ENCODE measurements around the gene RPL35.
"Not testable (repeated sequence)": the region's sequence is repeated elsewhere in the genome, so short reads cannot be mapped to it uniquely, and the experiment has no call there.

RPL35 gene

GRCh38 chr9:124852121-124852828 is 9.5 kb downstream of the RPL35 start:
- DNase-seq, result no peak

GRCh38 chr9:124849801-124850200 is 12.0 kb downstream of the RPL35 start:
- DNase-seq, result peak; percentile 56

- no peak for DNase-seq
Measured at GRCh38 chr9:124846969-124847368, 14.8 kb downstream of the RPL35 start.

GRCh38 chr9:124846467-124846866 is 15.3 kb downstream of the RPL35 start:
- not testable (repeated sequence) for DNase-seq

- no peak for DNase-seq
Measured at GRCh38 chr9:124844291-124844690, 17.5 kb downstream of the RPL35 start.

- no peak for DNase-seq
Measured at GRCh38 chr9:124843456-124844034, 18.2 kb downstream of the RPL35 start.

GRCh38 chr9:124841075-124841821 is 20.5 kb downstream of the RPL35 start:
- no peak for DNase-seq

- DNase-seq, result no peak
Measured at GRCh38 chr9:124840300-124840833, 21.4 kb downstream of the RPL35 start.

- DNase-seq, result peak; percentile 28
Measured at GRCh38 chr9:124839612-124840299, 22.0 kb downstream of the RPL35 start.

GRCh38 chr9:124838567-124839275 is 23.0 kb downstream of the RPL35 start:
- not testable (repeated sequence) for DNase-seq

GRCh38 chr9:124838132-124838531 is 23.6 kb downstream of the RPL35 start:
- DNase-seq, result not testable (repeated sequence)

- peak; percentile 80 for DNase-seq
Measured at GRCh38 chr9:124835026-124835557, 26.7 kb downstream of the RPL35 start.

- DNase-seq, result peak; percentile 58
Measured at GRCh38 chr9:124834591-124834990, 27.2 kb downstream of the RPL35 start.

GRCh38 chr9:124831642-124832364 is 30.0 kb downstream of the RPL35 start:
- no peak for DNase-seq

- DNase-seq, result no peak
Measured at GRCh38 chr9:124830593-124830992, 31.2 kb downstream of the RPL35 start.

- DNase-seq, result no peak
Measured at GRCh38 chr9:124829334-124829669, 32.5 kb downstream of the RPL35 start.

- no peak for DNase-seq
Measured at GRCh38 chr9:124828489-124829333, 33.0 kb downstream of the RPL35 start.

- no peak for DNase-seq
Measured at GRCh38 chr9:124820698-124821623, 40.8 kb downstream of the RPL35 start.

Measured in fibroblast of skin of abdomen (primary cell).